Stimulated activated memory B cell treated with anti-CD40 and anti-IgM and Interleukin-4, amounts not matched to agents 10 μg/mL and 1 μg/mL and 100 μg/mL, for 72 hours (primary cell): ENCODE measurements around the gene APBA2.
A peak's percentile ranks its signal among the peaks of the same experiment; 100 is the strongest.

ENCODE experiments used
- ATAC-seq: fragments of 150-1000 bp; cut with Tn5 transposase; 2 replicates; pipeline ENCODE4 v1.10.0; 2021
- H3K27ac Mint-ChIP-seq: one replicate; pipeline ENCODE4 v1.8.0; 2022; ENCODE audit warnings: mild to moderate bottlenecking, mixed read lengths
- H3K27me3 Mint-ChIP-seq: one replicate; pipeline ENCODE4 v1.8.0; 2022; ENCODE audit warnings: mixed read lengths
- H3K36me3 Mint-ChIP-seq: one replicate; pipeline ENCODE4 v1.8.0; 2022; ENCODE audit warnings: mixed read lengths
- H3K4me1 Mint-ChIP-seq: one replicate; pipeline ENCODE4 v1.8.0; 2022; ENCODE audit warnings: mixed read lengths
- H3K4me3 Mint-ChIP-seq: one replicate; pipeline ENCODE4 v1.8.0; 2022; ENCODE audit warnings: mild to moderate bottlenecking, moderate library complexity, mixed read lengths
- H3K9me3 Mint-ChIP-seq: one replicate; pipeline ENCODE4 v1.8.0; 2022; ENCODE audit warnings: mixed read lengths

APBA2 gene

GRCh38 chr15:28900041-28900891 lies 14.5 kb downstream of the APBA2 start:
- peaks cover 3% of the 10 kb centered on the region for H3K9me3 Mint-ChIP-seq
- H3K27me3 Mint-ChIP-seq: no peaks in the 10 kb centered on the region
- H3K4me3 Mint-ChIP-seq: no peak overlapping the region
- ATAC-seq: peak; percentile 10
- H3K27ac Mint-ChIP-seq: no peak overlapping the region
- H3K36me3 Mint-ChIP-seq: no peaks in the 10 kb centered on the region
- no peaks in the 10 kb centered on the region for H3K4me1 Mint-ChIP-seq

GRCh38 chr15:28900892-28901586 lies 15.3 kb downstream of the APBA2 start:
- H3K4me1 Mint-ChIP-seq: no peaks in the 10 kb centered on the region
- H3K27ac Mint-ChIP-seq: no peak overlapping the region
- H3K27me3 Mint-ChIP-seq: no peaks in the 10 kb centered on the region
- H3K36me3 Mint-ChIP-seq: no peaks in the 10 kb centered on the region
- no peak for ATAC-seq
- no peak overlapping the region for H3K4me3 Mint-ChIP-seq
- H3K9me3 Mint-ChIP-seq: peaks cover 3% of the 10 kb centered on the region

- Mint-ChIP-seq H3K27ac (no peak overlapping the region), H3K9me3 (peaks cover 3% of the 10 kb centered on the region), H3K36me3 (no peaks in the 10 kb centered on the region), H3K4me3 (no peak overlapping the region), H3K4me1 (no peaks in the 10 kb centered on the region), H3K27me3 (no peaks in the 10 kb centered on the region)
- no peak for ATAC-seq
Measured at GRCh38 chr15:28901587-28901980, 15.8 kb downstream of the APBA2 start.

GRCh38 chr15:28901987-28902745 lies 16.4 kb downstream of the APBA2 start:
- no peak overlapping the region for H3K27ac Mint-ChIP-seq
- ATAC-seq: no peak
- H3K27me3 Mint-ChIP-seq: no peaks in the 10 kb centered on the region
- H3K36me3 Mint-ChIP-seq: no peaks in the 10 kb centered on the region
- H3K9me3 Mint-ChIP-seq: no peaks in the 10 kb centered on the region
- no peak overlapping the region for H3K4me3 Mint-ChIP-seq
- H3K4me1 Mint-ChIP-seq: no peaks in the 10 kb centered on the region

- Mint-ChIP-seq H3K36me3 (no peaks in the 10 kb centered on the region), H3K4me3 (no peak overlapping the region), H3K27me3 (no peaks in the 10 kb centered on the region), H3K4me1 (no peaks in the 10 kb centered on the region), H3K9me3 (no peaks in the 10 kb centered on the region), H3K27ac (no peak overlapping the region)
- no peak for ATAC-seq
Measured at GRCh38 chr15:28902856-28903255, 17.1 kb downstream of the APBA2 start.

GRCh38 chr15:28903555-28903954 lies 17.8 kb downstream of the APBA2 start:
- Mint-ChIP-seq H3K4me3 (no peak overlapping the region), H3K27ac (no peak overlapping the region), H3K36me3 (no peaks in the 10 kb centered on the region), H3K4me1 (no peaks in the 10 kb centered on the region), H3K27me3 (no peaks in the 10 kb centered on the region), H3K9me3 (no peaks in the 10 kb centered on the region)
- no peak for ATAC-seq

GRCh38 chr15:28904003-28904402 lies 18.2 kb downstream of the APBA2 start:
- H3K27ac Mint-ChIP-seq: no peak overlapping the region

GRCh38 chr15:28904541-28905315 lies 19.0 kb downstream of the APBA2 start:
- Mint-ChIP-seq H3K4me3 (no peak overlapping the region), H3K27ac (no peak overlapping the region), H3K36me3 (no peaks in the 10 kb centered on the region), H3K27me3 (no peaks in the 10 kb centered on the region), H3K9me3 (peaks cover 3% of the 10 kb centered on the region), H3K4me1 (no peaks in the 10 kb centered on the region)
- no peak for ATAC-seq

More at GRCh38 chr15:28904003-28904402, 18.2 kb downstream of the APBA2 start:
- Mint-ChIP-seq H3K27me3 (no peaks in the 10 kb centered on the region), H3K4me3 (no peak overlapping the region), H3K9me3 (no peaks in the 10 kb centered on the region), H3K4me1 (no peaks in the 10 kb centered on the region), H3K36me3 (no peaks in the 10 kb centered on the region)
- no peak for ATAC-seq

GRCh38 chr15:28907338-28907960 lies 21.7 kb downstream of the APBA2 start:
- Mint-ChIP-seq H3K9me3 (peaks cover 3% of the 10 kb centered on the region), H3K36me3 (no peaks in the 10 kb centered on the region), H3K4me1 (no peaks in the 10 kb centered on the region), H3K4me3 (no peak overlapping the region), H3K27ac (no peak overlapping the region), H3K27me3 (no peaks in the 10 kb centered on the region)
- no peak for ATAC-seq

- no peak overlapping the region for H3K4me3 Mint-ChIP-seq
- no peak overlapping the region for H3K27ac Mint-ChIP-seq
- no peak for ATAC-seq
- H3K36me3 Mint-ChIP-seq: no peaks in the 10 kb centered on the region
- no peaks in the 10 kb centered on the region for H3K27me3 Mint-ChIP-seq
- no peaks in the 10 kb centered on the region for H3K4me1 Mint-ChIP-seq
- H3K9me3 Mint-ChIP-seq: peaks cover 3% of the 10 kb centered on the region
Measured at GRCh38 chr15:28909958-28910500, 24.3 kb downstream of the APBA2 start.

GRCh38 chr15:28911310-28911931 lies 25.6 kb downstream of the APBA2 start:
- Mint-ChIP-seq H3K36me3 (no peaks in the 10 kb centered on the region), H3K4me3 (no peak overlapping the region), H3K9me3 (peaks cover 3% of the 10 kb centered on the region), H3K4me1 (no peaks in the 10 kb centered on the region), H3K27ac (no peak overlapping the region), H3K27me3 (no peaks in the 10 kb centered on the region)
- no peak for ATAC-seq

- Mint-ChIP-seq H3K4me1 (no peaks in the 10 kb centered on the region), H3K4me3 (no peak overlapping the region), H3K9me3 (peaks cover 3% of the 10 kb centered on the region), H3K36me3 (no peaks in the 10 kb centered on the region), H3K27me3 (no peaks in the 10 kb centered on the region), H3K27ac (no peak overlapping the region)
- ATAC-seq: no peak
Measured at GRCh38 chr15:28912422-28912821, 26.6 kb downstream of the APBA2 start.

GRCh38 chr15:28913171-28913765 lies 27.5 kb downstream of the APBA2 start:
- Mint-ChIP-seq H3K27me3 (no peaks in the 10 kb centered on the region), H3K27ac (no peak overlapping the region), H3K4me1 (no peaks in the 10 kb centered on the region), H3K9me3 (peaks cover 3% of the 10 kb centered on the region), H3K4me3 (no peak overlapping the region), H3K36me3 (no peaks in the 10 kb centered on the region)
- ATAC-seq: no peak

- H3K4me1 Mint-ChIP-seq: no peaks in the 10 kb centered on the region
- no peak overlapping the region for H3K27ac Mint-ChIP-seq
Measured at GRCh38 chr15:28914046-28914445, 28.3 kb downstream of the APBA2 start.

More at GRCh38 chr15:28914046-28914445, 28.3 kb downstream of the APBA2 start:
- Mint-ChIP-seq H3K4me3 (no peak overlapping the region), H3K9me3 (peaks cover 3% of the 10 kb centered on the region), H3K27me3 (no peaks in the 10 kb centered on the region), H3K36me3 (no peaks in the 10 kb centered on the region)
- no peak for ATAC-seq
